ENCODE data around the gene PTPN1.

The PTPN1 gene

DNA sequence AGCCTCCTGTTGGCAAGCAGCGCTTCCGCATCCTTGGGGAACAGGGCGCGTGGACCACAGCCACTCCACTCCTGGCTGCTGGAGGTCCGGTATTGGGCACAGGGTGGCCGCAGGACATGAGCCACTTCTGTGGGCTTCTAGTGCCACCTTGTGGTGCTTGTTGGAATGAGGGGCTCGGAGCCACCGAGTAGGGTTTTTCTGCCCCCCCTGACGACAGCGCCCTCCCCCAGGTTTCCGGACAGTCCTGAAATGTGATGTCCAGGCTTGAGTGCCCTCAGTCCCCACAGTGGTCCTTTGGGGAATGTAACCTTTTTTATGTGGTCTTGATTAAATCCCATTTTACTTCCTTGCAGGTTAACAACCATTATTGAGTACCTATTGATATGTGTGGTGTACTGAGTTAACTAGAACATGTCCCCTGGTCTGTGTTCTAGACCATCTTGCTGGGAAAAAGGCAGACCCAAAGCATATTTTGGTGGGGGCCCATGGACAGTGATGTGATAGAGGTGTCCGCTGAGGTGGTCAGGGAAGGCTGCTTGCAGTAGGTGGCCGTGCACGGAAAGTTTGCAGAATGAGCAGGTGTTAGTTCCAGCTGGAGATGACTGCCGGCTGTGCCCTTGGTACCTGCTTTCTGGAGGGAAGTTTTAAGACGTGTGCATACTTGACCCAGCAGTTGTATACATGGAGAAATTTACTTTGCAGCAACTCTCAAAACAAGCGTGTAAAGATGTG is 70.0 kb downstream of the PTPN1 start:
- DNase-seq = peak; percentile 31

DNA sequence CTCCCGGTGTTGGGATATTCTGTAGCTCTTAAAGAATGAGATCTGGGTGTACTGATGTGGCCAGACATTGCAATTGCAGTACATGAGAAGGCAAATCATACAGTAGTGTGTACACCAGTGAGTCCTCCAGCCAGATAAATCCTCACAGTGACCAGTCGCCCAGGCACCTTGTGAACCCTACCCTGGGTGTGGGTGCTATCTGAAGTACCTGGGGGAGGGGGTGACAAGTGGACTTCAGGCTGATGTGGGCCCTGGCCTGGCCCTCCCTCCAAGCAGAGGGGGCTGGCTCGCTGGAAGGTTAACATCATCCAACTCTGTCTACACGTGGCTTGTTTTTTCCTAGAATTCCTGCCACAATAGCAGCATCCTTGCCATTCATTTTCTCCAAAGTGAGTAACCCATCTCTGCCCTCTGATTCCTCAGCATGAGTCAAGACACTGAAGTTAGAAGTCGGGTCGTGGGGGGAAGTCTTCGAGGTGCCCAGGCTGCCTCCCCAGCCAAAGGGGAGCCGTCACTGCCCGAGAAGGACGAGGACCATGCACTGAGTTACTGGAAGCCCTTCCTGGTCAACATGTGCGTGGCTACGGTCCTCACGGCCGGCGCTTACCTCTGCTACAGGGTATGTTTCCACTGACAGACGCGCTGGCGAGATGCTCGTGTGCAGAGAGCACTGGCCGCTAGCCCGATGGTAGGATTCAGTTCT is 70.8 kb downstream of the PTPN1 start:
- DNase-seq = no peak

DNA sequence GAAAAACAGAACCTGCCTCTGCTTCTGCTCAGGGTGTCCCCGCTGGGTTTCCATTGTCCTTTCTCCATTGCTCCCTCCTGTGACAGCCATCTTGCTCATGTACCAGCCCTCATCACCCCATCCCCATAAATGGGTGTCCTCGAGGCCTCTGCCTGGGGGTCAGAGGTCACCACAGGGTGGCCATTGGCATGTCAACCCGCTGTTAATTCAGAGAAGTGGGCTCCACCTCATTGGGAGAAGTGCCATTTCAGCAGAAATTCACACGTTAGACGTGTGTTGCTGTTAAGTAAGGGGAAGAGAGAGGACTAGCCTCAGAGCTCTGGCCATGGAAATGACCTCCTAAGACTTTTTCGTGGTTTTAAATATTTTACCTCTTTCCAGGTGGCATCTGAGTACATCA is 71.9 kb downstream of the PTPN1 start:
- no peak for DNase-seq

DNA sequence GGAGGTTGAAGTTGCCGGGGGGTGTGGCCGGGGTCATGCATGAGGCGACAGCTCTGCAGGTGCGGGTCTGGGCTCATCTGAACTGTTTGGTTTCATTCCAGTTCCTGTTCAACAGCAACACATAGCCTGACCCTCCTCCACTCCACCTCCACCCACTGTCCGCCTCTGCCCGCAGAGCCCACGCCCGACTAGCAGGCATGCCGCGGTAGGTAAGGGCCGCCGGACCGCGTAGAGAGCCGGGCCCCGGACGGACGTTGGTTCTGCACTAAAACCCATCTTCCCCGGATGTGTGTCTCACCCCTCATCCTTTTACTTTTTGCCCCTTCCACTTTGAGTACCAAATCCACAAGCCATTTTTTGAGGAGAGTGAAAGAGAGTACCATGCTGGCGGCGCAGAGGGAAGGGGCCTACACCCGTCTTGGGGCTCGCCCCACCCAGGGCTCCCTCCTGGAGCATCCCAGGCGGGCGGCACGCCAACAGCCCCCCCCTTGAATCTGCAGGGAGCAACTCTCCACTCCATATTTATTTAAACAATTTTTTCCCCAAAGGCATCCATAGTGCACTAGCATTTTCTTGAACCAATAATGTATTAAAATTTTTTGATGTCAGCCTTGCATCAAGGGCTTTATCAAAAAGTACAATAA is 72.5 kb downstream of the PTPN1 start:
- DNase-seq = no peak

DNA sequence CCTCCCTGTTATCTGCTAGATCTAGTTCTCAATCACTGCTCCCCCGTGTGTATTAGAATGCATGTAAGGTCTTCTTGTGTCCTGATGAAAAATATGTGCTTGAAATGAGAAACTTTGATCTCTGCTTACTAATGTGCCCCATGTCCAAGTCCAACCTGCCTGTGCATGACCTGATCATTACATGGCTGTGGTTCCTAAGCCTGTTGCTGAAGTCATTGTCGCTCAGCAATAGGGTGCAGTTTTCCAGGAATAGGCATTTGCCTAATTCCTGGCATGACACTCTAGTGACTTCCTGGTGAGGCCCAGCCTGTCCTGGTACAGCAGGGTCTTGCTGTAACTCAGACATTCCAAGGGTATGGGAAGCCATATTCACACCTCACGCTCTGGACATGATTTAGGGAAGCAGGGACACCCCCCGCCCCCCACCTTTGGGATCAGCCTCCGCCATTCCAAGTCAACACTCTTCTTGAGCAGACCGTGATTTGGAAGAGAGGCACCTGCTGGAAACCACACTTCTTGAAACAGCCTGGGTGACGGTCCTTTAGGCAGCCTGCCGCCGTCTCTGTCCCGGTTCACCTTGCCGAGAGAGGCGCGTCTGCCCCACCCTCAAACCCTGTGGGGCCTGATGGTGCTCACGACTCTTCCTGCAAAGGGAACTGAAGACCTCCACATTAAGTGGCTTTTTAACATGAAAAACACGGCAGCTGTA is 73.4 kb downstream of the PTPN1 start:
- DNase-seq = no peak

DNA sequence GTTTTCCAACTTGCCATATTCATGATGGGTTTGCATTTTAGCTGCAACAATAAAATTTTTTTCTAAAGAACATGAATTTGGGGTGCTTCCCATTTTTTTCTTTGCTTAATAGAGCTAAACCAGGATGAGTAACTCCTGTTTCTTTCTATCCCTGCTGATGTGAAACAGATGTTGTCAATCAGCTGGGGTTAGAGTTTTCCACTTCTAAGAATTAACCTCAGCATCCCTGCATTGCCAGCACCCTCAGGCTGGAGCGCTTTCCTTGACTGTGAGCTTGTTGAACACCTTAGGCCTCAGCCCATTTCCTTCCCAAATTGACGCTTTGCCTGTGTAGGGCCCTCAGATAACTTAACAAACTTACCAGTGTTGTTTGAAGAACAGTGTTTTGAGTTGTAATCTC is 74.5 kb downstream of the PTPN1 start:
- DNase-seq = no peak

DNA sequence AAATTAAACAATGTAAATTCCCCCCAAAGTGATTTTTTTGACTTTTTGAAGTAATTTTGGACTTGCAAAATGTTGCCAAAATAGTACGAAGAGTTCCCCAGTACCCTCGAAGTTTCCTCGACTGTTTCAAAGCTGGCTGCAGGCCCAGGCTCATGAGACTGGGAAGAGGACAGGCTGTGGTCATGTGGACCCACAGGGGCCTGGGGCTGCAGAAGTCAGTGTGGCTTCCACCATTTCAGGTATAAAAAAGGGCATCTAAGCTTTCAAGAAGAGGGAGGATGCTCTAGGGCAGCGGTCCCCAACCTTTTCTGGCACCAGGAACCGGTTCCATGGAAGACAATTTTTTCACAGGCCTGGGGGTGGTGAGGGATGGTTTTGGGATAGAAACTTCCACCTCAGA is 75.0 kb downstream of the PTPN1 start:
- no peak for DNase-seq

DNA sequence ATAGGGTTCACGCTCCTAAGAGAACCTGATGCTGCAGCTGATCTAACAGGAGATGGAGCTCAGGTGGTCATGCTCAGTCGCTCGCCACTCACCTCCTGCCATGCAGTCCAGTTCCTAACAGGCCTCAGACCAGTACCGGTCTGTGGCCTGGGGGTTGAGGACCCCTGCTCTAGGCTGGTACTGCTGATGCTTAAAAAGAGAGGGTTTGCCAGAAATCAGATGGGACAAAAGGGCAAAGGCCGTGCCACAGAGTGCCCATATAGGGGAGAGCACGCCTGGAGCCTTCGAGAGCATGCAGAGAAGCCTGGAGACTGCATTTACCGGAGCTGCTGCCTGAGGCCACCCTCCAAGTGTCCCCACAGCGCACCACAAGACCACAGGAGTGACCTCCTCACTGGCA is 75.5 kb downstream of the PTPN1 start:
- DNase-seq = no peak

DNA sequence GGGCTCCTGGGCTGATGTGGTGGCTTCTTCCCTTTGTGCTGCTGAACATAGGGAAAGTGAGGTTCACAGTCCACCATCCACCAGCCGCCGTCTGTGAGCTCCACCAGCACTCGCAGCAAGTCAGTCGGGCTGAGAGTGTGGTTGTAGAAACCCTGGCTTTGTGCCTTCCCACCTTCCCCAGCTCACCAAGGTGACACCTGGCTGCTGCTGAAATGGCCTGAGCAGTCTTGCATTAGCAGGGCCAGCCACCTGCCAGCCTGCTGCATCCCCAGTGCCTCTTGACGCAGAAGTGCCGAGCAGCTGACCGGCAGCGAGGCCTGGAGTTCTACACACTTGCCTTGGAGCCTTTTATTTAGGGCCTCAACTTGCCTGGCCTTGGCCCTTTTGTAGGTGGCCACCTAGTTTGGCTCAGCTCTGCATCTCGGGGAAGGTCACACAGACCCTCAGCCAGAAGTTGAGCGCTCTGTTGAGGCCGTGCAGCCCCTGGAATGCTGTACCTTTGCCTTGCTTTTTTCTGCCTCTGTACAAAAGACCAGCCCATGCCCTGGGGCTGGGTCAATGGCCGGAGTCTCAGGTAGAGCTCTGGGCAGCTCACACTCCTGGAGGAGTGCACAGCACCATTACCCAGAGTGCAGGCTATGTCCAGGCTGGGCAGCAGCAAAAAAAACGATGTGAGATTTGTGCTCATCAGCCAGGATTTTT is 76.5 kb downstream of the PTPN1 start:
- no peak for DNase-seq

DNA sequence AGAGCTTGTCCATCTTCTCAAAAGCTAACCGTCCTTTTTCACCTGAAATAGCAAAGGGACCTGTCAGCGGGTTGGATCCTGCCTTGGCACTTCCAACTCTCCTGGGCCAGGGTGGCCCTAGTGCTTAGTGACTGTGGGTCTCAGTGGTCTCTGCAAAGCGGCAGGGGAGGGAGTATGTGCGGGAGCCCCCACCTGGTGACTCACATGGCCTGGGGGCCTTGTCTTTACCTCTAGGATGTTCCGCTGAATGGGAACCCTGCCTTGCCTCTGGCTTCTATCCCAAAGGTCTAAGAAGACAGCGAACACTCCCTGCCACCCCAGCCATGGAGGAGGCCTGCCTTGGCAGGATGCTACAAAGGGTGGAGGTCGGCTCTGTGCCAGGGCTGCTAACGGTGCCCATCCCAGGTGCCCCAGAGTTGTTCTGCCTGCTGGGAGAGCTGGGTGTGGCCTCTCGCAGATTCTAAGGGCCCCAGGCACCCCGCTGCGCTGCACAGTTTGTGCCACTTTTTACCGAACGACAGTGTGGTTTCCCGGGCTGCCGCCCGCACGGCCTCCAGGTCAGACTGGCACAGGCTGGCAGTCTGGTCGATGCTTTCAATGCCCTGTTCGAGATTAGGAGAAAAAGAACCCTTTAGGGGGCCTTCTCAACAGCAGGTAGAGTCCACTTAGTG is 77.2 kb downstream of the PTPN1 start:
- no peak for DNase-seq

DNA sequence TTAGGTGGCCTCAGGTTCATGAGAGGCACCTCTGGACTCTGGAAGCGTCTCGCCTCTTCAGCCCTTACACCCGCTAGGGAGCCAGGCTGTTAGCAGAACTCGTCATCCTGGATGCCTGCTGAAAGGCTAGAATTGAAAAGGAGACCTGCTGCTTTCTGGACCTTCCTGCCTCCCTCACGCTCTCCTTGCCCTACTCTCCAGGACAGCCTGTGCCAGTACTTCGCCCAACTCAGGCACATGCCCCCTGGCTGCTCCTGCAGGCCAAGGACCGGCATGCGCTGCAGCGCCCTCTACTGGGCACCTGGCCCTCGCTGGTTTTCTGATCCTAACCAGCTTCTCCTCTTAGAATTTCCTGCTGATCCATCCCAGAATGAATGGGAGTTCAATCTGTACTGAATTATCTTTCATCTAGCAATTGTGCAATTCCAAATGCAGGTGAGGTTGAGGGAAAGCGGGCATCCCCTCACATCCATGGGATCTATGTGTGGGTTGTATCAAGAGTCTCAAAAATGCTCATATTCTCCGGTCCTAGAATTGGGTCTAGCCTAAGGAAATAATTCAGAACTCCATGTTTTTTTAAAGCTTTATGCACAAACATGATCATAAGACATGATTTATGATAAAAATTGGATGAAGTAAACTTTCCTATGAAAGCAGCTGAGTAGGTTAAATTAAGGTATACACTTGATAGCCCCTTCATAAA is 78.0 kb downstream of the PTPN1 start:
- peak; percentile 76 for DNase-seq

DNA sequence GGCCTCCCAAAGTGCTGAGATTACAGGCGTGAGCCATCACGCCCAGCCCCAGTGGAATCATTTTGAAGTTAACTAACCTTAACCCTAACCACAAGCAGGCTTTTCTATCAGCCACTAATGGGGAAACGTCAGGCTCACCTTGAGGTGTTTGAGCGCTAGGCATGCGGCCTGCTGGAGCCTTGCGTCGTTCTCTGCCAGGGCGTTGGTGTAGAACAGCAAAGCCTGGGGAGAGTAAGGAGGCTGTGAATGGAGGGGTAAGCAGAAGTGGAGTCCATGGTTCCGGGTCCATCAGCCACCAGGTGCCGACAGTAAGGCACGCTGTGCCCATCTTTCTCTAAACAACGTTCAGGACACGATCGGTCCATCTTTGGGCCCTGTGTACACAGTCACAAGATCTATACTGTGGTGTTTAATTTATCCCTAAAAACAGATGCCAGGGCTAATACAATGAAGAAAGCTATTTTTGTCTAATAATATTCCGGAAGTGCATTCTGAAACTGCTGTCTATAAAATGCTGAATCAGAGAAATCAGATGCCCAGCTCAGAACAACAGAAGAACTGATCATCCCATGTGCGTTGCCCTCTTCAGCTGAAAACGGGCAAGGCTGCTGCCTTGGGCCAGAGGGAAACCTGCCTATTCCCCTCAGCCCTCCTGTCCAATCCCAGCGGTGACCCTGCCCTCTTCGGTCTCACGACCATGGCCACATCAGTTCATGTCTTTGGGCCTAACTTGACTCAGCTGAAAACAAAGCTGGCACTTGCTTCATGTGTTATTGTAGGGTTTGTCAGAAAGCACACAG is 79.6 kb downstream of the PTPN1 start:
- DNase-seq = no peak

DNA sequence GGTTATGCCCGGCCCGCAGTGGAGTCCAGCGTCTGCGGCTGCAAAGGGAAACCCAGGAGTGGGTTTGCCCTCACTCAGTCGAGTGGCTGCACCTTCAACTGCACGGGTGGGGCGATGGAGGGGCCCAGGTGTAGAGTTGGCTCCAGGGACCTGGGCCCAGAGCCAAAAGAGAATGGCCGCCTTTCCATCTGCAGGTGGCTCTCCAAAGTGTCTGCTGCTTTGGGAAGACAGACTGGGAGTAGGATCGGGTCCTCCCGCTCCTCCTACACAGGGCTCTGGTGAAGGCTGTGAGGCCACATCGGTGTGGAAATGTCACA is 80.1 kb downstream of the PTPN1 start:
- no peak for DNase-seq

DNA sequence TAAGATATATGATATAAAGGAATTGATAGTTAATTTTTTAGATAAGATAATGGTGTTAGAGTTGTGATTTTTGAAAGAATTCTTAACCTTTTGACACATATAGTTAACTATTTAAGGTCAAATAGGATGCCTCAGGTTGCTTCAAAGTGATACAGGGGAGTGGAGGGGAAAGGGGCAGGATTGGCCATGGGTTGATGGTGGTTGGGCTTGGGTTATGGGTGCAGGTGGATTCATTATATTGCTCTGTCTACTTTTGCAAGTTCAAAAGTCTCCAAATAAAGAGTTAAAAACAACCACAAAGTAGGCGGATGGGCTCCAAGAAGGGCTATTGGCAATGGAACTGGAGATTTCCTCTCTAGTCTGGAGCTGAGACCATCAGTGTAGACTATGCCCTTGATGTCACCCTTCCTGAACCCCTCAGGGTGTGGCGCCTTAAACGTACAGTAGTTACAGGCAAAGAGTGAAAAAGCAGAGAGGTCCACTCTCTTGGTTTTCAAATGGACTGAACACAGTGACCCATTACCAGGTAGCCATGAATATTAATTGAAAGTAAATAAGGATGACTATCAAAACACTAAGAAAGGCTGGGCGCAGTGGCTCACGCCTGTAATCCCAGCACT is 81.2 kb downstream of the PTPN1 start:
- no peak for DNase-seq

DNA sequence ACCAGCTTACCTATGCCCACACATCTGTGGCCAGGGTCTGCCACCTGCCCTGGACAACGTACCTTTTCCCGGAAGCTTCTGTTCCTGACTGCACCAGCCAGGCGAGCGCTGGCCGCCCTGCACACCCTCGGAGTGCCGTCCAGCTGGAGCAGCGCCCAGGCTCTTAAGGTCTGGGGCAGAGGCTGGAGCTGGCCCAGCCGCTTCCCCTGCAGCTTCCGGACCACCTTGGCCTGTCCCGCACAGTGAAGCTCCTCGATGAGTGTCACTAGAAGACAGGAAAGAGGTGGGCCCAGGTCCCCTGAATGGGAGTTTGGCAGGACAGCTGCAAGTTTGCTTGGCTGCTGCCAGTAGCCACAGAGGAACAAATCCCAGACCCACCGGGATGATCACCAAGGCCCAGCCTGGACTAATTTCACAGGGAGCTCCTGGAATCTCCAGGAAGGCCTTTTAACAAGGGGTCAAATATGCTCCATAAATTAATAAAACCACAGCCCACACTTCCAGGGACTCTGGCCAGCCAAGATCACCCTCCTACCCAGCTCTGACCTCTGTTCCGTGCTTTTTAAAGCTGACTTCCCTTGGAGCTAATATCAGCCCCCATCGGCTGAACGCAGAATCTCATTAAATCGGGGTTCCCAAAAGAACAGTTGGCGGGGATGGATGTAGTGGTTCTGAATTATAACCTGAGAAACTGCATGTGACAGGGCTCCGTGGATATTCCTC is 82.3 kb downstream of the PTPN1 start:
- peak; percentile 9 for DNase-seq

DNA sequence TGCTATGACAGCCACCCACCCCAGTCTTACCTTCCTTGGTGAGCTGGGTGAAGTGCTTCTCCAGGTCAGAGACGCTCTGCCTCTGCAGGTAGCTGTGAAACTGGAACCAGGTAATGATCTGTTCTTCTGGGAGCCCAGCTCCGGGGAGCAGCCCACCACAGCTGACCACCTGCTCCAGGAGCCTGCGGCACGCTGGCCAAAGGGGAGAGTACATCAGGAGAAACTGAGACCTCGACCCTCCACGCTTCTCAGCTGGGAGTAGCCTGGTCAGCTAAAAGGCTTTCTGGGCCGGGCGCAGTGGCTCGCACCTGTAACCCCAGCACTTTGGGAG is 82.8 kb downstream of the PTPN1 start:
- DNase-seq = no peak

DNA sequence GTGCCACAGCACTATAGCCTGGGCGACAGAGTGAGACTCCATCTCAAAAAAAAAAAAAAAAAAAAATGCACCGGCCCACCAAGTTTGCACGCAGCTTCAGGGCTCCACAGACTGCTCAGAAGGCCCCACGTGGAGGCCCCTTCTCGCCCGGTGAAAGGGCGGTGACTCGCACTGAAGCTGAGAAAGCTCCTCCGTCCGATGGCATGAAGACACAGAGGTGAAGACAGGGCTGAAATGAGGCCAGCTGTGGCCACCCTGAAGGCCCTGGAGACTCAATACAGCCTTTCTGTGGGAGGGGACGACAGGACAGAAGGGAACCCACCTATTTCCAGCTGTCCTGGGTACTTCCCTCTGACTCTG is 84.0 kb downstream of the PTPN1 start:
- DNase-seq = no peak

DNA sequence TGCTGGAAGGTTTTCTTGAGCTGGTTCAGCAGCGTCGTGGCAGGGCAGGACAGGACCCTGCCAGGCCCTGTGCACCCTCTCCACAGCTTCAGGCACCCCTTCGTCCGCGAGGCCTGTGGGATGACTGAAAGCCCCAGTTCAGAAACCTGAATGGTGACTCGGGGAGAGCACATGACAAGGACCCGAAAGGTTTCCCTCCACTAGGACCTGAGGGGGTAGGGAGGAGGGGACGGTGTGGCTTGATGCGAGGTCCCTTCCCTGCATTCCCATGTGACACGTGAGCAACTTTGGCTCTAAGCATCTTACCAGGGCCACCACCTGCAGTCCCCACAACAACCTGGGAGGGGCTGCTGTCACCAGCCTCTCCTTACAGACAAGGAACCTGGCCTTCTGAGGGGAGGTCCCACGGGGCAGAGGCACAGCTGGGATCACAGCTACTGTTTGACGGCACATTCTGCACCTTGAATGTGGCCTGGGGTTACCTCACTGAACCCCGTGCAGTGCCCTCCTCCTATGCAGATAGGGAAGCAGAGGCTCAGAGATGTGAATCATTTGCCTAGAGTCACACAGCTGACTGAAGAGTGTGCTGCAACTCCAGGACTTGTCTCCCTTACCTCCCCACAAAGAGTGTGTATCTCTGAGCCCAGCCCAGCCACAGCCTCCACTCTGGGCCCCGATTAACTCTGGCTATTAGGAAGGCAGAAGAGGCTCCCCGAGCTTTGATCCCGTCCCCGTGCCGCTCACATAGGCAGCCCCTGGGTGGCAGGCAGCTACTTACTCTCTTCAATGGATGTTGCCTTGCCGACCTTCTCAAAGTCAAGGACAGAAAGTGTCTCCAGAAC is 84.6 kb downstream of the PTPN1 start:
- peak; percentile 10 for DNase-seq

DNA sequence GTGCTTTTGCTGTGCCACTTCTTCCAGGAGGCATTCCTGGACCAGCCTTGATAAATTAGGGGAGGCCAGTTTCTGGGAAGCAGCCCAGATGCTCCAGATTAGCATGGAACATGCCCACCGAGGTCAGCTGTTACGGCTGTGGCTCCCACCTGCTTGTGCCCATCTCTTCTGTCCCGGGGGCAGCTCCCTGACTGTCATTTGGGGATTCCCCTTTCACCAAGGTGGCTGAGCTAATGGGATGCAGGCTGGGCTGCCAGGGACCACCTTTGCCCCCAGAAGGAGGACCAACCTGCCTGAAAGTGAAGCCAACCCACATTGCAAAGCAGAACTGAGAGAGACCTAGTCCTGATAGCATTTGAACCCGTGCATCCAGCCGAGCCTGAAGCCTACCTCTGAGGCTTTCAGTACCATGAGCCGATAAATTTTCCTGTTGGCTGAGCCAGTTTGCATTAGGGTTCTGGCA is 85.3 kb downstream of the PTPN1 start:
- DNase-seq = no peak
